GM12865 (cell line): ENCODE data around the gene THSD4.

Experiments
- DNase-seq: peaks from one replicate; pipeline ENCODE4 v3.0.0; 2010; ENCODE audit warnings: low read depth
- H3K4me3 ChIP-seq: 2 replicates; pipeline ENCODE4 v1.5.1; 2011; ENCODE audit warnings: mild to moderate bottlenecking, low read depth, low read length, control low read depth
- CTCF ChIP-seq: IDR thresholded peaks from 2 replicates; pipeline ENCODE4 v1.5.1; 2011; ENCODE audit warnings: low read length, control low read depth, low read depth, inconsistent platforms; ENCODE audit not compliant: insufficient read depth; ENCODE audit errors: missing control alignments

Gene THSD4

GRCh38 chr15:71612397-71612722 is 497.1 kb downstream of the THSD4 start:
- H3K4me3 ChIP-seq, result no peak overlapping the region
- TF ChIP-seq CTCF, result no peak
- no peak for DNase-seq

- no peak for TF ChIP-seq CTCF
- DNase-seq, result no peak
- no peak overlapping the region for H3K4me3 ChIP-seq
Measured at GRCh38 chr15:71612869-71613268, 497.6 kb downstream of the THSD4 start.

GRCh38 chr15:71623111-71623510 is 507.8 kb downstream of the THSD4 start:
- no peak for DNase-seq
- no peak overlapping the region for H3K4me3 ChIP-seq
- no peak for TF ChIP-seq CTCF

GRCh38 chr15:71626596-71627088 is 511.4 kb downstream of the THSD4 start:
- no peak for TF ChIP-seq CTCF
- DNase-seq, result no peak
- H3K4me3 ChIP-seq, result no peak overlapping the region

GRCh38 chr15:71627188-71627587 is 511.9 kb downstream of the THSD4 start:
- H3K4me3 ChIP-seq, result no peak overlapping the region
- peak; percentile 24 for DNase-seq
- TF ChIP-seq CTCF, result no peak

GRCh38 chr15:71627604-71628003 is 512.3 kb downstream of the THSD4 start:
- H3K4me3 ChIP-seq, result no peak overlapping the region
- TF ChIP-seq CTCF, result no peak
- DNase-seq, result no peak

GRCh38 chr15:71628988-71629770 is 513.9 kb downstream of the THSD4 start:
- DNase-seq, result no peak
- H3K4me3 ChIP-seq, result no peak overlapping the region
- TF ChIP-seq CTCF, result no peak
